ENCODE measurements around the gene DNAJB8. TPM values are rescaled to one million over a fixed set of nuclear protein-coding genes. Genes with fewer than 3 reads are reported as not detected.

Gene DNAJB8
- total RNA-seq, 1 donor: not detected

DNA sequence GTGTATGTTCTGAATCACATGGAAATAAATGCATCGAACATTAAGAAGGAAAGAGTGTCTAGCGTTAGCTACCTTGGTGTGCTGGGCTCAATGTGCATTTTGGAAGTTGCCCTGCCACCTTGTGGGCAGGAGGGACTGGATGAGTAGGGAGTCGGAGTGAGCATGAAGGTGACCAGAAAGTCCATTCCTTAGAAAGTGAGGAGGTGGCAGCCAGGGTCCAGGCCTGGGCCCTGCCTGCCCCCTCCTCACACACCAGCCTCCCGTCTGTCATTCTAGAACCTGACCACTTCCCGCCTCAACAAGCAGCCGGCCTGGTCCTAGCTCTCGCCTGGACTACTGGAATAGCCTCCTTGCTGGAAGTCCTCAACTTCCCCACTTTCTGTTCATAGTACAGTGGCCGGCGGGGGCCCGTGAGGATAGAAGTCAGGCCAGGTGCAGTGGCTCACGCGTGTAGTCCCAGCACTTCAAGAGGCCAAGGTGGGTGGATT lies 36.5 kb upstream of the DNAJB8 start:
- no peaks in the 10 kb centered on the region for H4K20me1 ChIP-seq (ENCODE audit: insufficient read depth, low read length)
- H3K4me1 ChIP-seq (ENCODE audit: insufficient read depth, low read length): no peaks in the 10 kb centered on the region
- H3K79me2 ChIP-seq (ENCODE audit: insufficient read depth, low read length): no peaks in the 10 kb centered on the region
- no peak for DNase-seq (ENCODE audit: insufficient read length, low spot score, missing footprints)
- no peak overlapping the region for H2AFZ ChIP-seq (ENCODE audit: low read length)
- no peaks in the 10 kb centered on the region for H3K9me3 ChIP-seq (ENCODE audit: low read depth, low read length)
- H3K27me3 ChIP-seq (ENCODE audit: insufficient read depth, low read length): peaks cover 23% of the 10 kb centered on the region
- H3K4me2 ChIP-seq (ENCODE audit: insufficient read depth, low read length): no peak overlapping the region
- TF ChIP-seq, protein P1, sequence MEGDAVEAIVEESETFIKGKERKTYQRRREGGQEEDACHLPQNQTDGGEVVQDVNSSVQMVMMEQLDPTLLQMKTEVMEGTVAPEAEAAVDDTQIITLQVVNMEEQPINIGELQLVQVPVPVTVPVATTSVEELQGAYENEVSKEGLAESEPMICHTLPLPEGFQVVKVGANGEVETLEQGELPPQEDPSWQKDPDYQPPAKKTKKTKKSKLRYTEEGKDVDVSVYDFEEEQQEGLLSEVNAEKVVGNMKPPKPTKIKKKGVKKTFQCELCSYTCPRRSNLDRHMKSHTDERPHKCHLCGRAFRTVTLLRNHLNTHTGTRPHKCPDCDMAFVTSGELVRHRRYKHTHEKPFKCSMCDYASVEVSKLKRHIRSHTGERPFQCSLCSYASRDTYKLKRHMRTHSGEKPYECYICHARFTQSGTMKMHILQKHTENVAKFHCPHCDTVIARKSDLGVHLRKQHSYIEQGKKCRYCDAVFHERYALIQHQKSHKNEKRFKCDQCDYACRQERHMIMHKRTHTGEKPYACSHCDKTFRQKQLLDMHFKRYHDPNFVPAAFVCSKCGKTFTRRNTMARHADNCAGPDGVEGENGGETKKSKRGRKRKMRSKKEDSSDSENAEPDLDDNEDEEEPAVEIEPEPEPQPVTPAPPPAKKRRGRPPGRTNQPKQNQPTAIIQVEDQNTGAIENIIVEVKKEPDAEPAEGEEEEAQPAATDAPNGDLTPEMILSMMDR (IDR thresholded peaks at IDR 0.05; ENCODE audit: extremely low read depth, low read depth, low read length): peak; percentile 22
- no peaks in the 10 kb centered on the region for H3K36me3 ChIP-seq (ENCODE audit: insufficient read depth, low read length)
- H3K27ac ChIP-seq (ENCODE audit: low read depth, low read length): no peak overlapping the region
- no peak overlapping the region for H3K4me3 ChIP-seq (ENCODE audit: insufficient read depth, low read length)

DNA sequence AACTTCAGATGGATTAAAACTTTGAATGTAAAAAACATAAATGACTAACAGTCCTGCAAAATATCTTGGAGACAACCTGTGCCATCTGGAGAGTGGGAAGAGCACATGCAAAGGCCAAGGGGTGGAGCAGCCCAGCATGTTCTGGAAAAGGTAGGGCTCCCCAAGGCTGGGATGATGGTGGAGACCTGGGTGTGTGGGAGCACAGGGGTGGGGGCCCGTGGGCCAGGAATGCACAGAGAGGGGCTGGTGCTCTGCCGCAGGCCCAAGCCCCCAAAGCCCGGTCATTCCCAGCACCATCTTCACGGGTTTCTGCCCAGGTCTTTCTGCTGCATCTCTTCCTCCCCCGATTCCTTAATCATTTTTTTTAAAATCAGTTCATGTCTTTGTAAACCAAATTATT lies 36.0 kb upstream of the DNAJB8 start:
- TF ChIP-seq, protein P1 (IDR thresholded peaks at IDR 0.05; ENCODE audit: extremely low read depth, low read depth, low read length): no peak
- Histone ChIP-seq H2AFZ (ENCODE audit: low read length) (no peak overlapping the region), H3K9me3 (ENCODE audit: low read depth, low read length) (no peaks in the 10 kb centered on the region), H3K4me3 (ENCODE audit: insufficient read depth, low read length) (no peak overlapping the region), H3K27ac (ENCODE audit: low read depth, low read length) (no peak overlapping the region), H3K79me2 (ENCODE audit: insufficient read depth, low read length) (no peaks in the 10 kb centered on the region), H4K20me1 (ENCODE audit: insufficient read depth, low read length) (no peaks in the 10 kb centered on the region), H3K4me1 (ENCODE audit: insufficient read depth, low read length) (no peaks in the 10 kb centered on the region), H3K36me3 (ENCODE audit: insufficient read depth, low read length) (no peaks in the 10 kb centered on the region), H3K4me2 (ENCODE audit: insufficient read depth, low read length) (no peak overlapping the region), H3K27me3 (ENCODE audit: insufficient read depth, low read length) (peaks cover 19% of the 10 kb centered on the region)
- DNase-seq (ENCODE audit: insufficient read length, low spot score, missing footprints): no peak

DNA sequence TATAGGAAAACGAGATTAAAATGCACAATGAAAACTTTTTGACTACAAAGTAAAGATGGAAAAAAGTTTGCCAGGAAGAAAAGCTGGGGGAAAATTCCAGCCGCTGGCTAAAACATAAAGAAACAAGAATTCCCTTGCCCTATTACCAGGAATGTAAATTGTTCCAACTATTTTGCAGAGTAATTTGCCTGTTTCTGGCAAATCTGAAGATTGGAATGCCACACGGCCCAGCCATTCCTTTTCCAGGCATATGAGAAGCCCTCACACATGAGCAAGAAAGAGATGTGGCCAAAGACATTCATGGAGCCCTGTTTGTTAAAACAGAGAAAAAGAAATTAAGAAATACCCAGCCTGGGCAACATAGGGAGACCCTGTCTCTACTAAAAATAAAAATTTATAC lies 34.7 kb upstream of the DNAJB8 start:
- H3K79me2 ChIP-seq (ENCODE audit: insufficient read depth, low read length): no peaks in the 10 kb centered on the region
- no peak overlapping the region for H3K4me2 ChIP-seq (ENCODE audit: insufficient read depth, low read length)
- H3K4me1 ChIP-seq (ENCODE audit: insufficient read depth, low read length): peaks cover 6% of the 10 kb centered on the region
- H3K27ac ChIP-seq (ENCODE audit: low read depth, low read length): no peak overlapping the region
- TF ChIP-seq, protein P1 (IDR thresholded peaks at IDR 0.05; ENCODE audit: extremely low read depth, low read depth, low read length): no peak
- no peaks in the 10 kb centered on the region for H3K36me3 ChIP-seq (ENCODE audit: insufficient read depth, low read length)
- H4K20me1 ChIP-seq (ENCODE audit: insufficient read depth, low read length): no peaks in the 10 kb centered on the region
- H2AFZ ChIP-seq (ENCODE audit: low read length): no peak overlapping the region
- H3K4me3 ChIP-seq (ENCODE audit: insufficient read depth, low read length): no peak overlapping the region
- H3K27me3 ChIP-seq (ENCODE audit: insufficient read depth, low read length): peaks cover 23% of the 10 kb centered on the region
- H3K9me3 ChIP-seq (ENCODE audit: low read depth, low read length): no peaks in the 10 kb centered on the region
- DNase-seq (ENCODE audit: insufficient read length, low spot score, missing footprints): no peak

DNA sequence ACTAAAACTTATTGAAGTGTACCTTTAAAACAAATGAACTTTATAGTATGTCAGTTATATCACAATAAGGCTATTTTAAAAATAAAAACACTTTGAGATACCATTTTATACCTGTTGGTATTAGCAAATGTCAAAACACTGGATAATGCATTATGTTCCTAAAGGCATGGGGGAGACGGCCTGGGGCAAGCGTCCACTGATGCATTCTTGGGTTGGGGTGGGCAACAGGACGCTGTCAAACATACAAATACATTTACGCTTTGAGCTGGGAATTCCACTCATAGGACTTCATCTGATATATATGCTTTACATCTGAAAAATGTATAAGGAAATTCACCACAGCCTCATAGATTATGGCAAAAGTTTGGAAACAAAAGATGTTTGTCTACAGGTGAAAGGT lies 33.9 kb upstream of the DNAJB8 start:
- Histone ChIP-seq H3K36me3 (ENCODE audit: insufficient read depth, low read length) (no peaks in the 10 kb centered on the region), H3K27me3 (ENCODE audit: insufficient read depth, low read length) (peaks cover 26% of the 10 kb centered on the region), H3K27ac (ENCODE audit: low read depth, low read length) (no peak overlapping the region), H4K20me1 (ENCODE audit: insufficient read depth, low read length) (no peaks in the 10 kb centered on the region), H3K9me3 (ENCODE audit: low read depth, low read length) (no peaks in the 10 kb centered on the region), H3K4me3 (ENCODE audit: insufficient read depth, low read length) (no peak overlapping the region), H3K4me1 (ENCODE audit: insufficient read depth, low read length) (peaks cover 6% of the 10 kb centered on the region), H2AFZ (ENCODE audit: low read length) (no peak overlapping the region), H3K79me2 (ENCODE audit: insufficient read depth, low read length) (no peaks in the 10 kb centered on the region), H3K4me2 (ENCODE audit: insufficient read depth, low read length) (no peak overlapping the region)
- TF ChIP-seq, protein P1 (IDR thresholded peaks at IDR 0.05; ENCODE audit: extremely low read depth, low read depth, low read length): no peak
- no peak for DNase-seq (ENCODE audit: insufficient read length, low spot score, missing footprints)
